DND-41 (cell line): ENCODE results near the gene SLC39A10.

ENCODE experiments used
- ATAC-seq: fragments of 200-7000 bp; cut with Tn5 transposase; 3 replicates; pipeline ENCODE4 v1.9.1; 2021; ENCODE audit warnings: low read depth; ENCODE audit not compliant: insufficient read depth
- DNase-seq: peaks from one replicate; pipeline ENCODE4 v3.0.0-alpha.2; 2020
- H2AFZ ChIP-seq: 2 replicates; pipeline ENCODE4 v1.6.0; 2012; ENCODE audit warnings: low read depth, low read length
- H3K27ac ChIP-seq: 2 replicates; pipeline ENCODE4 v1.5.1; 2012; ENCODE audit warnings: low read length, inconsistent platforms
- H3K27me3 ChIP-seq: fragments of 200-600 bp; sonication (generic); 2 replicates; pipeline ENCODE4 v1.6.0; 2012; ENCODE audit warnings: low read length, mild to moderate bottlenecking, inconsistent platforms; ENCODE audit not compliant: insufficient read depth, poor library complexity
- H3K36me3 ChIP-seq: 2 replicates; pipeline ENCODE4 v1.5.1; 2012; ENCODE audit warnings: low read length, inconsistent platforms; ENCODE audit not compliant: insufficient read depth
- H3K4me1 ChIP-seq: 2 replicates; pipeline ENCODE4 v1.5.1; 2012; ENCODE audit warnings: mild to moderate bottlenecking, low read length; ENCODE audit not compliant: insufficient read depth
- H3K4me2 ChIP-seq: 2 replicates; pipeline ENCODE4 v1.6.0; 2012; ENCODE audit warnings: mild to moderate bottlenecking, moderate library complexity, low read length, inconsistent platforms; ENCODE audit not compliant: insufficient read depth
- H3K4me3 ChIP-seq, 2 experiments: fragments of 200-600 bp in 1 of 2; shearing (Covaris generic) in 1 of 2; 2 replicates each; pipeline ENCODE4 v1.5.1; 2012 to 2016; ENCODE audit warnings: inconsistent platforms in 2 of 2, low read length in 2 of 2, mild to moderate bottlenecking in 2 of 2, low read depth in 1 of 2, moderate library complexity in 1 of 2
- H3K79me2 ChIP-seq: 2 replicates; pipeline ENCODE4 v1.6.0; 2012; ENCODE audit warnings: low read length, inconsistent platforms; ENCODE audit not compliant: insufficient read depth
- H3K9ac ChIP-seq: 2 replicates; pipeline ENCODE4 v1.6.0; 2012; ENCODE audit warnings: low read depth, mild to moderate bottlenecking, inconsistent platforms, low read length, moderate library complexity
- H3K9me3 ChIP-seq: 2 replicates; pipeline ENCODE4 v1.5.1; 2012; ENCODE audit warnings: low read length, moderate library complexity, mild to moderate bottlenecking, inconsistent platforms; ENCODE audit not compliant: insufficient read depth, severe bottlenecking
- H4K20me1 ChIP-seq: 2 replicates; pipeline ENCODE4 v1.6.0; 2012; ENCODE audit warnings: low read length; ENCODE audit not compliant: insufficient read depth
- EZH2 ChIP-seq: IDR thresholded peaks from 3 replicates; pipeline ENCODE4 v1.6.1; 2012; ENCODE audit warnings: borderline replicate concordance, low read depth, mild to moderate bottlenecking, moderate library complexity, low read length, inconsistent platforms; ENCODE audit not compliant: severe bottlenecking
- TF ChIP-seq, protein P1 (sequence below): IDR thresholded peaks from 2 replicates; pipeline ENCODE4 v1.5.1; 2012; ENCODE audit warnings: borderline replicate concordance, low read length, moderate library complexity, mild to moderate bottlenecking; ENCODE audit not compliant: poor library complexity, severe bottlenecking; ENCODE audit errors: extremely low read depth

Gene SLC39A10

DNA sequence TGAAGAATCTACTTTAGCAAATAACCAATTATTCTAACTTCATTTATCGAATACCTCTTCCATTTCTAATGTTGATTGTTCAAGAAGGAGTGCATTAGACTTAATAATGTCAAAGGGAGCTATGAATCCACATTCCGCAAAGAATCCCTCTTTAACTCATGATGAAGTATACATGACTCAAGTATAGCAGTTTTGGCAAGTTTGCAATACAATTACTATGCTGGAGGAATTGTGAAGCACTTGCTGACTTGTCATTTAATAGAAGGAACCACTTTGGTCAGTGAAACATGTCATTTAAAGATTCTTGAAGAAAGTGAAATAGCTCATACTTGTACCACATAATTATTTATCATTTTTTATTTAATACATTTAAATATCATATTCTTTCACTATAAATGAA lies 125.1 kb downstream of the SLC39A10 start:
- Histone ChIP-seq H3K27ac (no peak overlapping the region), H3K36me3 (no peaks in the 10 kb centered on the region), H2AFZ (no peak overlapping the region), H3K9ac (no peak overlapping the region), H3K79me2 (no peaks in the 10 kb centered on the region), H3K4me1 (no peaks in the 10 kb centered on the region), H3K27me3 (no peaks in the 10 kb centered on the region), H4K20me1 (no peaks in the 10 kb centered on the region), H3K4me2 (no peak overlapping the region), H3K4me3 (no peak overlapping the region), H3K9me3 (no peaks in the 10 kb centered on the region)
- DNase-seq, result no peak
- TF ChIP-seq, protein P1, sequence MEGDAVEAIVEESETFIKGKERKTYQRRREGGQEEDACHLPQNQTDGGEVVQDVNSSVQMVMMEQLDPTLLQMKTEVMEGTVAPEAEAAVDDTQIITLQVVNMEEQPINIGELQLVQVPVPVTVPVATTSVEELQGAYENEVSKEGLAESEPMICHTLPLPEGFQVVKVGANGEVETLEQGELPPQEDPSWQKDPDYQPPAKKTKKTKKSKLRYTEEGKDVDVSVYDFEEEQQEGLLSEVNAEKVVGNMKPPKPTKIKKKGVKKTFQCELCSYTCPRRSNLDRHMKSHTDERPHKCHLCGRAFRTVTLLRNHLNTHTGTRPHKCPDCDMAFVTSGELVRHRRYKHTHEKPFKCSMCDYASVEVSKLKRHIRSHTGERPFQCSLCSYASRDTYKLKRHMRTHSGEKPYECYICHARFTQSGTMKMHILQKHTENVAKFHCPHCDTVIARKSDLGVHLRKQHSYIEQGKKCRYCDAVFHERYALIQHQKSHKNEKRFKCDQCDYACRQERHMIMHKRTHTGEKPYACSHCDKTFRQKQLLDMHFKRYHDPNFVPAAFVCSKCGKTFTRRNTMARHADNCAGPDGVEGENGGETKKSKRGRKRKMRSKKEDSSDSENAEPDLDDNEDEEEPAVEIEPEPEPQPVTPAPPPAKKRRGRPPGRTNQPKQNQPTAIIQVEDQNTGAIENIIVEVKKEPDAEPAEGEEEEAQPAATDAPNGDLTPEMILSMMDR, result no peak
- no peak for TF ChIP-seq EZH2
- ATAC-seq, result no peak
